HG03108 (cell line): ENCODE measurements around the gene SEC16A.
"Not testable (repeated sequence)": the region's sequence is repeated elsewhere in the genome, so short reads cannot be mapped to it uniquely, and the experiment has no call there.

ENCODE experiments used
- ATAC-seq: cut with Tn5 transposase; IDR thresholded peaks from one replicate; pipeline ENCODE4 v1.9.1; 2021; ENCODE audit warnings: moderate library complexity; ENCODE audit not compliant: unreplicated experiment

The SEC16A gene

DNA sequence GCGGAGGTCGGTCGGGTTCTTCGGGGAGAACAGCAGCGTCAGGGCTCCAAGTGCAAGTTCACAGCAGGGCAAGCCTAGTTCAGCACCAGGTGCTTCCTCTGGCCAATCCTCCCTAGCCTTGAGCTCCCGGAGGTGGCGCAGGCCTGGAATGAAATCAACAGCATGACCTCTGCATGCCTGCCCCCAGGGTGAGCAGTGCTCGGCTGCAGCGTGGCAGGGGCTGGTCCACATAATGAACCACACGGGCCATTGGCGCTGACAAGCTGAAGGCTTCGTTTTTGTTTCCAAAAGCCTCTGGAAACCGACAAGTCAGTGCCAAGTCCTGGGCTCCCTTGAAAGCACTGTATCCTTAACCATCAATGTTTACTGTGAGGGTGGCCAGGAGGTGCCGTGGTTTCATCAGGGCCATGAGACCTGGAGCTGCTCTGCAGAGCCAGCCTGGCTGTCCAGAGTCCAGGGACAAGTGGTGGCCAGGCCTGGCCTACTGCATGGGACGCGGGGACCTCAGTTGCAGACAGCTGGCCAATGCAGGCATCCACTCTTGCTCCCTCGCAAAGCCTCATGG lies 41.1 kb downstream of the SEC16A start:
- ATAC-seq: no peak

DNA sequence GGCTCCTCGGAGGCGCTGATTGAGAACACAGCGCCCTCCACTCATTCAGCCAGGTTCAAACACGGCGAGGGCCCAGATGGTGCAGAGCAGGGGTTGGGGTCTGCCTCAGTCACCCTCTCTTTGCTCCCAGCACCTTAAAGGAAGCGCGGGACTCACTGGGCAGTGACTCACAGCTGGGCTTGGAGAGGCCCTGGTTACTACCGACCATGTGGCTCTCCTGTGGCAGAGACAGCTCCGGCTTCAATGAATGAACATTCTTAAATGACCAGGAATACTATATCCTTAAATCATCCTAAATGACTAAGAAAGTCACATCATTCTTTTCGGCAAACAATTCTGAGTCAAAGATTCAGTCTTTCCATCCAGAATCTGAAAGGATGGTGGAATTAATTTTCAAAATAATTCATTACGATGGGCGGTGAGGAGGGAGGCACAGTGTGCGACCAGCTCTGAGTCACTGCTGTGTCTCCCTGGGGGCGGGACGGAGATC lies 41.6 kb downstream of the SEC16A start:
- no peak for ATAC-seq

DNA sequence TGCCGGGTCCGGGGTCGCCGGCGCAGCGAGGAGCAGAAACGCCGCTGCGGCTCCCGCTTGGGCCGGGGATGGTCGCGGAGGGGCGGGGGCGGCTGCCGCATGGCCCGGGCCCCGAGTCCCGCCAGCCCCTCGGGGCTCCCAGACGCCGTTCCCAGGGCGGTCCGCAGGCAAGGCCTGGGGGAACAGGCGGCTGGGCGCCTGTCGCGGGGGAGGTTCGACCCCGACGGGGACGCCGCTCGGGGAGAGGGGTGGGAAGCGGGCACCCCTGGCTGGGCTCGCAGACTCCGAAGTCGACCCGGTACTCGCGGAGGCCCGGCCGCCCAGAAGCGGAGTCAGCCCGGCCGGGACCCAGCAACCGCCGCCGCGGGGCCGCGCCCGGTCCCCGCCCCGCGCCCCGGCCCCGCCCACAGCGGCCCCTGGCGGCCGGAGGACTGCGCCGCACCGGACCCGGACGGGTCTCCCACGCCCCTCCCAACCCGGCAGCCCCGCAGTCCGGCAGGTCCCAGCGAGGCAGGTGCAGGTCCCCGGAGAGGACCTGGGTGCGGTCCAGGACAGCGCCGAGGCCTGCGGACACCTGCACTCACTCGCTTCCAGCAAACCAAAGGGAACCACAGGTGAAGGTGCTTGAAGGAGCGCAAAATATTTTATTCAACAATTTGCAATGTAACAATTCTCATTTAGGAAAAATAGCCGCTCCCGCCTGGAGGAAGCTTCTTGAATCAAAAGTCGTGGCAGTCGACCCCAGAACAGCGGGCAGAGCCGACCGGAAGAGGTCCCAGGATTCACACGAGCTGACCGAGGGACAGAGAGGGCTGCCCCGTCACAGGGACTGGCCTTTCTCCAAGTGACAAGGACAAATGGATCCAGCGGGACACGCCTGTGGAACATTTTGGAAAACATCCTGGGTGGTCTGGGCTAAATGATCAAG lies 43.1 kb downstream of the SEC16A start, which contains the start of gene INPP5E:
Gene INPP5E (minus strand): TSS at position 365 of the 928 bp plus-strand sequence. CDS start 426 bp downstream, outside the sequence.
- peak; percentile 51 for ATAC-seq

DNA sequence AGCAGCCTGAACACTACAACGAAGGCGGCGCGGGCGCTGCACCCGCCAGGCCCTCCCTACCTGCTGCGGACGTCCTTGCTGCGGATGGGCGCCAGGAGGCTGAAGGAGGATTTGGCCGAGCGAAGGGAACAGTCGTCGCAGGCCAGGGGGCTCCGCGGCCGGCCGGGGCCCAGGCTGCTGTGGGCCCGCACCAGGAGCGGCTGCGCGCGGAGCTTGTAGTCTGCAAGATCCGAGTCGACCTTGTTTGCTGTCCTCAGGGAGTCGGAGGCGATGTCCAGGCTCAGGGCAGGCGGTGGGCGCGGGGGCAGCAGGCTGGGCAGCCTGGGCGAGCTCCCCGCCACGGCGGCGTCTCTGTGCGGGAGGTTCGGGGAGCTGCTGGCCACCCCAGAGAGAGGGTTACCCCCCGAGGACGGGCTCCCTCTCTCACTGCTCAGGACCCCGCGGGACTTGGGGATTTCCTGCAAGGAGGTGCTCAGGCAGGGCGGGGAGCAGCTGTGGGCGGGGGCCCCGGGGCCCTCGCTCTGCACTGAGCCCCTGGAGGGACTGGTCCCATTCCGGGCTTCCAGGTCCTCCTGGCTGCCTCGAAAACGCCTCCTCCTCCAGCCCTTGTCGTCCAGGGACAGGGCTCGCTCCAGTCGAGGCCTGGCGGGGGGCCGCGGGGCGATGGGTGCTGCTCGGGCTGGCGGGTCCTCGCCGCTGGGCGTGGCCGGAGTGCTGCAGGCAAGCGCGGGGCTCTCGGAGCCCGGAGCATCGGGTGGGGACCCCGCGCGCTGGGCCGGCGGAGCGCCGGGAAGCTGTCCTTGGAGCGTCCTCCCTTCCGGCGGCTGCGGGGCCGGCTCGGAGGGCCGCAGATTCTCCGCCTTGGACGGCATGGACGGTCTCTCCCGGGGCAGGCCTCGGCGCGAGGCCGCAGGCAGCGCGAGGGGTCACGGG lies 44.0 kb downstream of the SEC16A start:
- peak; percentile 39 for ATAC-seq

DNA sequence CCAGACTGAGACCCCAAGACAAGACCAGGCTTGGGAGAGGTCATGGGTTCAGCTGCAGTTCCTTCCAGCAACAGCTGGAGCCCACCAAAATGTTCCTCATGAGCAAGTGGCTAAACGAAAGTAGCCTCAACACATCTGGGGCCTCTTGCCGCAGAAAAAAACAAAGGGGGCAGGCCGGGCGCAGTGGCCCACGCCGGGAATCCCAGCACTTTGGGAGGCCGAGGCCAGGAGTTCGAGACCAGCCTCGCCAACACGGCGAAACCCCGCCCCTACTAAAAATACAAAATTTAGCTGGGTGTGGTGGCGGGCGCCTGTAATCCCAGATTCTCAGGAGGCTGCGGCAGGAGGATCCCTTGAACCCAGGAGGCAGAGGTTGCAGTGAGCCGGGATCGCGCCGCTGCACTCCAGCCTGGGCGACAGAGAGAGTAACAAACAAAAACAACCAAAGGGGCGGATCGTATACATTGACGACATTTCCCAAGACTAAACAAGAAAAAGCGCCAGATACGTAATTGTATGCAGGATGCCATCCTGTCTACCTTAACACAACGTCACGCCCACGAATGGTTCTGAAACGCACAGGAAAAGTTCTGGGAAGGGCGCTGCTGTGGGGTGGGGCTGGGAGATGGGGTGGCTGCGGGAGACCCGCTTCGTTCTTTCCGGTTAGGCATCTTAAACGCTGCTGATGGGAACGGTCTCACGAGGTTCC lies 44.8 kb downstream of the SEC16A start:
- no peak for ATAC-seq

DNA sequence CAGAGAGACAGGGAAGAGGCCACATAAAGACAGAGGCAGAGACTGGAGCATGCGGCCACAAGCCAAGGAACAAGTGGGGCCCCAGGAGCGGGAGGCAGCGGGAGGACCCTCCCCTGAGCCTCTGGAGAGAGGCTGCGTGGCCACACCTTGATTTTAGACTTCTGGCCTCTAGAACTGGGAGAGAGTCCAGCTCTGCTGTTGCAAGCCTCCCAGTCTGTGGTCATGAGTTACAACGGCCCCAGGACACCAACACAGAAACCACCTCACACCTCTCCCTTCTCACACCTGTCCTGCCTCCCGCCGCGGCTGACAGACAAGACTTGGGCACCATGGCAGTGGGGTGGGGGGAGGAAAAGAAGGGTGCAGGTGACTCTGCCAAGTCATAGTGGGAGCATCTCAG lies 45.4 kb downstream of the SEC16A start:
- no peak for ATAC-seq

DNA sequence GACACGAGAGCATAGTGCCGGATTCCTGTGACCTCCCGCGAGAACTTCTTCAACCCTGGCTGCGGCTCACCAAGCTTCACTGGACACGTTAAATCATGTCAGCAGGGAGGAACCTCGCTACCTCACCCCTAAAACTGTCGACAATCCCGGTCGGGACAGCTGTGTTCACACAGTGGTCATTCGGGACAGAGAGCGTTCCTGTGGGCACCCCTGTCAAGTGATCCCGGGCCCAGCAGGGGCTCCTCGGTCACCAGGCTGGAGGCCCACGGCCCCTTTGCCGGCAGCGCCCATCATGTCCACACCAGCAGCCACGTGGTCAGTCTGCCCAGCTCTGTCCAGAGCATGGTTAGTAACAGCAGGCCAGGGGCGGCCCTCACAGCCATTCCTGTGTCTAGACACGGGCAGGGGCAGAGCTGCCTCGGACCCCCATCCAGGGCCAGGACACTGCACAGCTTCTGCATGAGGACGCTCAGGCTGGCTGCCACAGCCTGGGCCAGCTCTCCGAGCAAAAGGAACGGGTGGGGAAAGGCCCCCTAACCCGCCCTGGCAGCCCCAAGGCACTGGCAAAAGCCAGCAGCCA lies 46.7 kb downstream of the SEC16A start:
- ATAC-seq: no peak

DNA sequence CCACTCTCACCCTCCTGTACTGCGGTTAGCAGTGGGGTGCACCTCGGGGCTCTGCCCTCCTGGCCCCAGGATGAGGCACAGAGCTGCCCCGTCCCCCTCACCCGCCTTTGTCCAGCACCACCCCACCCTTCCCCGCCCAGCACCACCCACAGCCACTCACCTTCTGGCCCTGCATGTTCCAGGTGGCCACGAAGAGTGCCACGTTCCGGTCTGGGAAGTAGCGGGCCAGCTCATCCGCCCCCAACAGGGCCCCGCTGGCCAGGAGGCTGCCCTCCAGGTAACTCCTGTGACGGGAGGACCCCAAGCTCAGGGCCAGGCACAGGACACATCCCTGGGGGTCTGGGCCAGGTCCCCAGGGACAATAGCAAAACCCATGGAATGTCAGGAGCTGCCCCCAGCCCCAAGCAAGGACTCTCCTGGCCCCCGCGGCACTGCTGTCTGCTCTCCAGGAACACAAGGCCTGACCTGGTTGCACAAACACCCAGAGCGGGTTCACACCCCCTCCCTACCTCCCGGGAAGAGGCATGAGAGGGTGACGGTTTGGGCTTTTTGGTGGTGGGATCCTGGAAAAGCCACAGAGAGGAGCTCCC lies 48.2 kb downstream of the SEC16A start:
- ATAC-seq: no peak

DNA sequence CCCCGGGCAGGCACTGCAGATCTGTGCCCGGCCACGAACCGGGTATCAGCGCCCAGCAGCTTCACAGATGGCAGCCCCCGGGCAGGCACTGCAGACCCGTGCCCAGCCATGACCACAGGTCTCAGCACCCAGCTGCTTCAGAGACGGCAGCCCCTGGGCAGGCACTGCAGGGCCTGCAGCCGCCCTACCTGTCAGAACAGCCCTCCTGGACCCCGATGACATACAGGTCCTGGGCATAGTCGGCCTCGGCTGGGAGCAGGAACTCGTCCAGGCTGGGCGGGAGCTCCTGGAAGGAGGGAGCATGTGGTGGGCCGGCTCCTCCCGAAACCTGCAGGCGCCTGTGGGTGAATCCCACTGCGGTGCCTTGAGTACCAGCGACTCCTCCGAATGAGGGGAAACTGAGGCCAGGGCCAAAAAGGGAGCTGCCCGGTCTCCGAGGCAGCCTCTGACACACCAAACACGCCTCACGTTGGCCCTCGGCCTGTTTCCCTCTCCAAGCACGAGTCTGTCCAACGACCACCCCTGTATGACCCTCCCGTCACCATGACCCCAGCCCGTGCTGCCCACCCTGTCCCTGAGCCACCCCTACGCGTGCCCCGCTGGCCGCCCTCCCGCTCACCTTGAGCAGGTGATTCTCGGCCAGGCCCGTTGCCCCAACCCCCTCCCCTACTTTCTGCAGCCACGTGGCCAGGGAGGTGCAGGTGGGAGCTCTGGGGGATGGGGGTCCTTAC lies 48.8 kb downstream of the SEC16A start:
- no peak for ATAC-seq

DNA sequence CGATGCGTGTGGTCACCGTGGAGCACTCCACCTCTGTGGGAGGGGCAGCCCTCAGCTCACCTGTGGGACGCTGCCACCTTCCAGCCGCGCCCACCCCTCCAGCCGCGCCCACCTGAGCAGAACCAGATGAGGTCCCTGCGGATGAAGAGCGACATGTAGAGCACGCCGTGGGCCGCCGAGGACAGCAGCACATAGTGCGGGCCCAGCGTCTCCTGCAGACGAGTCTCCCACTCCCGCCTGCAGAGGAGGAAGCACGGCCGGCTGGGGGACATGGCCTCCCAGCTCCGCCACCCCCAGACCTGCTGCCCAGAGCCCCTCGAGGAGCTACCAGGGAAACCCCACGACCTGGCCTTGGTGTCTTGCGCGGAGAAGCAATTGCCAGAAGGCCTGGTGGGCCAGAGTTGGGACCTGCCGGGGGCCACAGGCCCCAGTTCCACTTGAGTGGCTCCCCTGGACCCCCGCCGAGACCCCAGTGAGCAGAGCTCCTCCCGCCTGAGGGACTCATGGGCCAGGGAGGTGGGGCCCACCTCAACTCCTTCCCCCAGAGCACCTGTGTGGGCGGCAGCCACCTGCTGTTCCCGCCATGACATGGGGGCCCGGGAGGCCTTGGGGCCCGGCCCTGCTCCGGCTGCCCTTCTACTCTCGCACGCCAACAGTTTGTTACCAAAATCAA lies 49.7 kb downstream of the SEC16A start:
- ATAC-seq: no peak

DNA sequence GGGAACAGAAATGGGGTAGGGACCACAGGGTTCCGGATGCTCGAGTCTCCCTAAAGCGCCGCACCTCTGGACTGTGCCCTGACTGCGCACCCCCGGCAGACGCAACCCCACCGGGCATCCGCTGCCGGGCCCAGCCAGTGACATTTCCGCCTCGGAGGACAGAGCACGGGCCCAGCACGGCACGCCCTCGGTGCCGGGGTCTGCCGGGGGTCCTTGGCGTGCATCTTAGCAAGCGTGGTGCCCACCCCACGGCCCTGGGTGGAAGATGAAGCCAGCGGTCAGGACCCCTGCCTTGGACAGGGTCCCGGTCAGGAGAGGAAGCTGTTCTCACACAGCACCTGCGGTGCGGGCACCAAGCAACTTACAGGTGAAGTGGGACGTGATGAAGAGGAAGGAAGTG lies 50.2 kb downstream of the SEC16A start:
- ATAC-seq: no peak

DNA sequence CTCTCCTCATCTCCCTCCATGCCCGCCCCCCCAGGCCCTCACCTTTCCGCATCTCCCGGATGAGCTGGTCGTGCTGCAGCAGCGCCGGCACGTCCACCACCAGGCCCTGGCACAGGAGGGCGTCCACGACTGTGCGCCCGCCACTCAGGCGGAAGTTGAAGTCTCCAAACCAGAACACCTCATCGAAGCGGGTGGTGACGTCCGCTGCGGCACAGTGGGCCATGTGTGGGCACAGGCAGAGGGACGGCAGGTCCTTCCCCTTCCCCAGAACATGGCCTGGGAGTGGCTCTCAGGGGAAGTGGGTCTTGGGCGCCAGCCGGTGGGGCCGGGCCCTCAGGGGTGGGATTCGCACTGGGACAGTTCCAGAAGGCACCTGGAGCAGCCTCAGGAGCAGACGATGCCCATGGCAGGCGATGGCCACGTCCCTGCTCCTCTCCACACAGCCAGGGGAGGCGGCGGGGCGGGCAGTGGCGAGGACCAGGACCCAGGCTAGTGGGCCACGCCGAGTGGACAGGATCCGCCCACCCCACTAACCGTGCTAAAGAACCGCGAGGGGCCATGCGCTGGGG lies 51.0 kb downstream of the SEC16A start:
- no peak for ATAC-seq

DNA sequence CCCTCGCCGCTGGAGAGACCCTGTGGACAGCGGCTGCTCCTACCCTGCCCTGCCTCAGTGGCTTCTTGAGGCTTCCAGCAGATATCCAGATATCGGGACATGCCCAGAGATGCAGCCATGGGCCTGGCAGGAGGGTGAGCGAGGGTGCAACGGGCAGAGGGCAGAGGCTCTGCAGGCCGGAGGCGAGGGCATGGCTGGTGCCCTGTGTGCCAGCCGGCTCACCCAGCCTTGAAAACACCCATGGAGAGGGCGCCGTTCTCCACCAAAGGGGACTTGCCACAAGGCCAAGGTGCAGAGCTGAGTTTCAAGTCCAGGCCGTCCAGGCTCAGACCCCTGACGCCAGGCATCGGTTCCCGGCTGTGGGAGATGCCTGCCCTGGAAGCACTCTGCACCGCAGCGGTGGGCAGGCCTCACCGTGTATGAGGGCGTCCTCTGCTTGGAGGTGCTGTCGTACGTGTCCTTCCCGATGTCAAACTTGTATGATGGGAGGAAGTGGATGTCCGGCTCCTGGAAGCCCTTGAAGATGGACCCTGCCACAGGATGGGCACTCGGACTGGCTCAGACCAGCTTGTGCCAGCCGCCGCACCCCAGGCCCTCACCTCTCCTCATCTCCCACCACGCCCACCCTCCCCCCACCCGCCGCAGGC lies 52.1 kb downstream of the SEC16A start:
- no peak for ATAC-seq

DNA sequence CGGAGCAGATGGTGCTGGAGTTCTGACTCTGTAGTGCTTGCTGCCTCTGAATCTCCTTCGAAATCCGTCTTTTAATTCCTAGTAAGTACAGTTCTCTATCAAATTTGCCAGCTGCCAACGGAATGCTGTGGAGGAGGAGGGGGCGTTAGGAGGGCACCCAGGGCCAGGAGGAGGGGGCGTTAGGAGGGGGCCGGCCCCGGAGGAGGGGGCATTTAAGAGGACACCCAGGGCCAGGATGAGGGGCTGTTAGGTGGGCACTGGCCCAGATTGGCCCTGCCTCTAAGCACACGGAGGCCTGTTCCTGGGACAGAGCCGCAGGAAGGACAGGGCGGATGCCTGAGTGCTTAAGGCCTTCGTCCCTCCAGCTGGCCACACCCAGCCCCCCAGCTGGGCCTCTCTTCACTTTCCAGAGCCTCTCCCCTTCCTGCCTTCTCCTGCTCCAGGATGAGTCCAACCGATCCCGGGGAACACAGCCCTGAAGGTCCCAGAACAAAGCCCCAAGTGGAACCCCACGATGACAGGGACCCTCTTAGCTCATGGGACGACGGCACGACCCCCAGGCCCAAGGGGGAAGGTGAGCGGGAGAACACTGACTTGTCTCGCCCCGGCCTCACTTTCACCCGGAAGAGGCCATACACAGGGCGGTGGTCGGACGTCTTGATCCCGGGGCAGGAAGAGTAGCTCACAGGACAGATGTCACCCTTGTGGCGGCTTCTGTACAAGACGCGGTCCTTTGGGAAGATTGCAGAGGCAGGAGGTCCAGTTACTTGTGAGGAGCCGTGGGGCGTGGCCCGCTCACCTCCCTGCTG lies 53.0 kb downstream of the SEC16A start:
- ATAC-seq: no peak

DNA sequence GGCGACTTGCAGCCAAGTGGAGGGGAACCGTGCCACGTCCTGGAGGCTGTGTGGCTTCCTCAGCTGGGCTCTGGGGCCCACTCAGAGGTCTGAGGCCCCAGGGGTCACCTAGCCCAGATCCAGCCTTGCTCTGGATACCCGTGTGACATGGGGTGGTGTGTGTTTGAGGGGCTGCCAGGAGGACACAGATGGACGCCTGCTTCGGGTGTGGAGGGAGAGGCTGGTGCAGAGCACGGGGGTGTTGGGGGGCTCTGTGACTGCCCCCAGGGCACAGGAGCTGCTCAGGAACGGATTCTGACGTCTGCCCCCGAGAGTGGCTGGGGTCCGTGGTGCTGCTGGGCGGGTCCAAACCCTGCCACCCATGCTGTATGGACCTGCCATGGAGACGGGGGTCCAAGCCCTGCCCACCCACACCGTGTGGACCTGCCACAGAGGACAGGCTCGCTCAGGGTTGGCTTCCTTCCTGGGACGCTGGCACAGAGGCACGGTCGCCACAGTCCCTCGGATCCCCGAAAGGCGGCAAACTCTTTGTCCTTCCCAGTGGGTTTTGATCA lies 53.7 kb downstream of the SEC16A start:
- no peak for ATAC-seq

DNA sequence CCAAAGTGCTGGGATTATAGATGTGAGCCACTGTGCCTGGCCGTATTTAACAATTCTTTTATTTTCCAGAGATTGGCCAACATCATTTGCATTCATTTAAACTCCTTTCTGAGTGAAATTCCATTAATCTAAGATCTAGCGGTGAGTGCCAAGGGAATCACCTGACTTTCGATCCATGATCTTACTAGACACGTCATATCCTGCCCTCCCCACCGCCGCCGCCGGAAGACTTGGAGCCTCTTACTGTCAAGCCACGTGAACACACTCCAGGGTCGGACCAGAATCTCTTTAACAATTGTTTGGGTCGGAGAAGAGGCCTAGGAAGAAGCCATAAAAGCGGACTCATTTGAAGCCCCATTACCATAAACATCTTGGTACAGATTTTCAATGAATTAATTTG lies 56.1 kb downstream of the SEC16A start:
- no peak for ATAC-seq

DNA sequence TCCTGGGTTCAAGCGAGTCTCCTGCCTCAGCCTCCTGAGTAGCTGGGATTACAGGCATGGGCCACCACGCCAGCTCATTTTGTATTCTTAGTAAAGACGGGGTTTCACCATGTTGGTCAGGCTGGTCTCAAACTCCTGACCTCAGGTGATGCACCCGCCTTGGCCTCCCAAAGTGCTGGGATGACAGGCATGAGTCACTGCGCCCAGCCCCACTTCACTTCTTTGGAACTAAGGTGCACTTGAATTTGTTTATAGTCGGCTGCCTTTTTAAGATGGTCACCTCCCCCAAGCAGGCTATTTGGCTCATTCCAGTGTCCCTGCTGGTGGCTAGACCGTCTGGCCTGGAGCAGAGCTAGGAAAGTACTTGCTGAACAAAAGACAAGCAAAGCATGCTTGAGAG lies 57.5 kb downstream of the SEC16A start:
- ATAC-seq: not testable (repeated sequence)
